ENCODE measurements around the gene PRPF40B.
A peak's percentile ranks its signal among the peaks of the same experiment; 100 is the strongest.
"Not testable (repeated sequence)": the region's sequence is repeated elsewhere in the genome, so short reads cannot be mapped to it uniquely, and the experiment has no call there.

PRPF40B gene

DNA sequence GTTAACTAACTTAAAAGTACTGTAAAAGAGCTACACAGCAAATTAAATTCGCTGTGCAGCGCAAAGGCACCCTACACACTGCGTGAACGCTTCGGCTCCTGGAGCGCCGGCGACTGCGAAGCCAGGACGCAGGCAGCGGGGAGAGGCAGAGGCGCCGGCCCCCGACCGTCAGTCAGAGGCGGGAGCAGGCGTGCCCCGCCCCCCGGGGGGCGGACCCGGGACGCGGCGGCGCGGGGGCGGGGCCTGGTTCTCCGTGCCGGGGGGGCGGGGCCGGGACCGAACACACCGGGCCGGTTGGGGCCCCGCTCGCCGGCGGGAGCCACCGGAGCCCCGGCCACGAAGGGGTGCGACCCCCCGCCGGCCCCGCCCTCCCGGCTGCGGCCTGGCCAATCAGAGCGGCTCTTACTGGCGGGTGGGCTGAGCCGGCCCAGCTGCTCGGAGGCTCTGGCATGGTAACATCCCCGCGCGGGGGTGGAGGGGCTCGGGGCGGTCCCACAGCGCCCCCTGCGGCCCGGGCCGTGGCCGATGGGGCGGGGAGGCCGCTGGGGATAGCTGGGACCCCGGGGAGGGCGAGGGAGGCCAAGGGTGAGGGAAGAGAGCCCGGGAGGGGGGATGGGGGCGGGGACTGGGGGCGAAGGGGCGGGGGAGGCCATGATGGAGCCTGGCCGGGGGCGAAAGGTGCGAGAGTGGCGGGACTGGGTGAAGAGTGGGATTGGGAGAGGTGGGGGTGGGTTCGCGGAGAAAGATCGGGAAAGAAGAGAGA lies at the start of gene PRPF40B:
TSS of gene PRPF40B (plus strand) at position 420 of the 763 bp plus-strand sequence. CDS start at position 450, 30 bp downstream.
- DNase-seq = peak; percentile 78

DNA sequence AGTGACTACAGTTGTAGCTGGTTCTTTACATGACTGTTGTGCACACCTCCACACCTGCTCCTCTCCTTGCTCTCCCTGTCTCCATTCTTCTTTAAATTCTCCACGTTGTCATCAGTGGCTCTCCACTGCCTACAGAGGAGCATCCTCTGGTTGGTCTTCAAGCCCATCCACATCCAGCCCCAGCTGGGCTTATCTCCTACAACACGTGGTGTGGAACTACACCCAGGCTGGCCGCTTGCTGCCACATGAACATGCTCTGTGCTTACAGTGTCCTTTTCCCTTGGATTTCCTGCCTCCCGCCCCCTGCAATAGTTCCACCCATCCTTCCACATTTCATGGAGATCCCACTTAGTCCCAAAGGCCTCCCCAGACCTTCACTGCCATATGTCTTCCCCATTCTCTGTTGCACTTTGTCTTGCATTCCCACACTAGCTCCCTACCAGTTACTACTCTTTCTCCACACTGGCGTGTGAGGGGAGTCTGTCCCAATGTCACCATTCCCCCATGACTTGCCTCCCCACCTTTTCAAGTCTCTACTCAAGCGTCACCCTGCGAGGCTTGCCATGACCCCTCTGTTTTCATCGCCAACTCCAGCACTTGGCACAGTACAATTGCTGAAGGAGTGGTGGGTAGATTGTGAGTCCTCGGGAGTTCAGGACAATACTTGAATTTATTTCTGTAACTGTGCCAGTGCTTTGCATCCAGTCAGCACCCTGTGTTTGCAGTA lies 45.6 kb upstream of the PRPF40B start:
- DNase-seq = no peak

DNA sequence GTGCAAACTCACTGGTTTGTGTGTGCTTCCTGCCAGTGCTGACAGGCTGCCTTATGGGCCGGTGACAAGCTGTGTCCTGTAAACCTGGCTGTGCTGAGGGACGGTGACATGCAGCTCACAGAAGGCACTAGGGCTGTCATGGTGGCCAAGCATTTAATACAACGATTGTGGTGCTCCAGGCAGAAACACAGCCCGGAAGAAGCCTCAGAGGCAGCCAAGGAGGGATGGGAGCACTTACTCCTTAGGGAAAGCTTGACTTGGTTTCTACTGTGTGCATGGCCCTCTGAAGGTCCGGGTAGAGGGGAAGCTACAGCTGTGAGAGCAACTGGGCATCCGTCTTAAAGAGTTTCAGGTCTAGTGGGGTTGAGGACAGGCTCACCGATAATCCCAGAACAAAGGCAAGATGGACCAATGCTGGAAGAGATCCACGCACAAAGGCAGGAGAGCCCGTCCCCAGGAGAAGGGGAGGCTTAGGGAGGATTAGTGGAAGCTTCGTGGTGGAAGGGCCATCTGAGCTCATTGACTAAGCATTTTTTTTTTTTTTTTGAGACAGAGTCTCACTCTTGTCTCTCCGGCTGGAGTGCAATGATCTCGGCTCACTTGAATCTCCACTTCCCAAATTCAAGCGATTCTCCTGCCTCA lies 44.8 kb upstream of the PRPF40B start:
- no peak for DNase-seq

DNA sequence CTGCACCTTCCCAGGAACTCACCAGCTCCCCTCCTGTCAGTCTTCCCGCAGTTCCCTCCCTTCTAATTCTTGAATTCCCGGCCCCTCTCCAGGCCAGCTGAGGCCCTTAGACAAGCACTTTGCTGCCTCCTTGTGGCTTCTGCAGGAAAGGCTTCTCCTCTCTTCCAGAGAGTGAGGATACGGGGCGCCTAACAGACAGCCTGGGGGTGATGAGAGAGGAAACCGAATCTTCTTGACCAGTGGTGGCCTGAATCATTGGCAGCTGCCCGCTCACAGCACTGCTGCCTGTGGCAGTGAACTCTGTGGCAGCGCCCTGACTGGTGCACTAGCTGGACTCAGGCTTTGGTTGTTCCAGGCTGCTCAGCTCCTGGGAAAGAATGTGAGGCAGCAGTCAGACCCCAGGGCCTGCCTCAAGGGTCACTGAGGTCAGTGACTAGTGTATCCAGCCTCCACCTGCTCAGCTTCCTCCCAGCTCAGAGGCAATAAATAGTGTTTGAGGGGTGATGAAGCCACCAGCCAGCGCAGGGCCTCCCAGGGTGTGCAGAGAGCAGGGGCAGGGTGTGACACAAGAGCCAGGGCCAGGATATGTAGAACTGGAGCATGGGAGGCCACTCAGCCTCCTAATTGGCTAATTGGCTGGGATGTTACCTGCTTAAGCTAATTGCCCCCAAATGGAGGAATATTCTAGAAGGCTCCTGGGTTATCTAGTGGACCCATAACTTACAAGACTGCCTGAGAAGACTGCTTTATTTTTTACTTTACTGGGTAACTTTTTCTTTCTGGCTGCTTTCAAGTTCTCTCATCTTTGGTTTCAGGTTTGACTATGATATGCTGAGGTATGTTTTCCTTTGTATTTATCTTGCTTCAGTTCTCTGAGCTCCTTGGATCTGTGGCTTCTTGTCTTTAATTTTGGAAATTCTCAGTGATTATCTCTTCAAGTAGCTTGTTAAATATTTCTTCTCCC lies 42.5 kb upstream of the PRPF40B start:
- peak; percentile 75 for DNase-seq

DNA sequence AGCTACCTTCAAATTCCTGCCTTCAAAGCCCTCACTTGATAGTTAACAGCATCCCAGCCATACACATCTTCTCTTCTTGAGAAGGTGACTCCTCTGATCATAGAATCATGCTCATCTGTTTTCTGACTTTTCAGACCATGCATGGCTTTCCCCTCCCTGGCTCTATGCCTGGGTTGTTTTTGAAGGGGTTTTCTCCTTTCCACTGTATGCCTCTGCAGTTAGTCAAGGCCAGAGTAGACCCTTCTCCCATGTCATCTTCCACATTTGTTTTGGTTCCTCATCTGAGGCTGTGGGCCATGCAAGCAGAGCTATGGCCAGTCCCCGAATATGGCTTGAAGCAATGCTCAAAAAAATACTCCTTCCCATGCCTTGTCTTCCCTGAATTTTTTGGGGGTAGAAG lies 41.2 kb upstream of the PRPF40B start:
- DNase-seq = no peak

DNA sequence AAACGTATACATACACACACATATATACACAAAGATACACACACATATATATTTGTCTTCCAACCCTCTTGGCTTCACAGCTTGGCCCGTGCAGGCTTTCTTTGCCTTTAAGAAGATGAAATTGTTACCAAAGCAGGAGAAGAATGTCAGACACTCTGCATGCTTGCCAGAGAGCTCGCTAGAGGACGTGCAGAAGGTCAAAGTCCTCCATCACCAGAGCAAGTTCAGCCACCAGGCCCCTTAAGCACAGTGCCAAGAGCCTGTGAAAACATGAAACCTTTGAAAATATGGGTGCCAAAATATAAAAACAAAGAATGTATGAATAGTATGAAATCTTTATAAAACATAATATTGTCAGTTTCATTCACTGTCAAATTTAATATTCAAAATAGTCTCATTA lies 40.5 kb upstream of the PRPF40B start:
- no peak for DNase-seq

DNA sequence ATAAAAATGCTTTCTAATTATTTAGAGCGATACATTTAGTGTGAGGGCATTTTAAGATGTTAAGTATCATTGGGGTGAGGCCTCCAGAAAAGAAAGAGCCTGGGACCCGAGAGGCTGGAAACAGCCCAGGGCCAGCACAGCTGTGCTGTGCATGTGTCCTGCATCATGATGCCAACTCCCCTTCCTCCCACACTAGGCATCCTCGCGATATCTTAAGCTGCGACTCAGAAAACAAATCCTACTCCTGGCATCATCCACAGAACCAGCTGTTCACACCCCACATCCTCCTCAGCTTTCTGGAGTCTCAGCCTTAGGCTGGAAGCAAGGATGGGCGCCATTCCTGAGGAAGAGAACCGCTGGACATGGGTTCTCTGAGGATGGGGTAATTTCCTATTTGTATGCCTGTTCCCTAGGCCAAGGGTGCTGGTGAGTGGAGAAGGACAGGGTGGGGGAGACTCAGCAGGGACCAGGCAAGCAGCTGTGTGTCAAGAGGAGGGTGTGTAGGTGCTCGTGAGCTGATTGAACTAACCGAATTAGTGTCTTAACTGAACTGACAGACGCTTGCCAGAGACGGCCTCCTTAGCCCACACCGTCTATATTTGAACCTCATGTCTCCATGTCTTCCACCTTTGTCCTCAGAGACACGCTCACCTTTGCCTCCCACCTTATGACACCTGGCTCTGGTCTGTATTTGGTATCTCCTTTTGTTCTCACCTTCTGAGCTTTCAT lies 39.8 kb upstream of the PRPF40B start:
- peak; percentile 13 for DNase-seq

DNA sequence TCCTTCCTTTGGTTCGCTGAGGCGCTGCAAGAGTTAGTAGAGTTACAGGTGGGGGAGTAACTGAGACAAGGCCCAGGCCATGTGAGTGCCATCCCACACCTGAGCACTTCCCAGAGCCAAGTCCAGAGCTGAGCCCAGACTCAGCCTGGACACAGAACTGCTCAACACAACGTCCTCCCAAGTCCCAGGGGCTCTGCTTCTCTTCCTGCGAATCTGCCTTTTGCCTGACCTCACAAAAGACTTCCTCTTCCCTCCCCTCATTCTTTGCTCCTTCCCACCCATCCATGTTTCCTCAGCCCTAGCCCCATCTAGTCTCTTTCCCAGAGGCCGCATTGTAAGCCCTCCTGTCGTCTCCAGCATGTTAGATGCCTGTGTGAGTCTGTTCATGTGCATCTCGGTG lies 38.8 kb upstream of the PRPF40B start:
- DNase-seq = no peak

DNA sequence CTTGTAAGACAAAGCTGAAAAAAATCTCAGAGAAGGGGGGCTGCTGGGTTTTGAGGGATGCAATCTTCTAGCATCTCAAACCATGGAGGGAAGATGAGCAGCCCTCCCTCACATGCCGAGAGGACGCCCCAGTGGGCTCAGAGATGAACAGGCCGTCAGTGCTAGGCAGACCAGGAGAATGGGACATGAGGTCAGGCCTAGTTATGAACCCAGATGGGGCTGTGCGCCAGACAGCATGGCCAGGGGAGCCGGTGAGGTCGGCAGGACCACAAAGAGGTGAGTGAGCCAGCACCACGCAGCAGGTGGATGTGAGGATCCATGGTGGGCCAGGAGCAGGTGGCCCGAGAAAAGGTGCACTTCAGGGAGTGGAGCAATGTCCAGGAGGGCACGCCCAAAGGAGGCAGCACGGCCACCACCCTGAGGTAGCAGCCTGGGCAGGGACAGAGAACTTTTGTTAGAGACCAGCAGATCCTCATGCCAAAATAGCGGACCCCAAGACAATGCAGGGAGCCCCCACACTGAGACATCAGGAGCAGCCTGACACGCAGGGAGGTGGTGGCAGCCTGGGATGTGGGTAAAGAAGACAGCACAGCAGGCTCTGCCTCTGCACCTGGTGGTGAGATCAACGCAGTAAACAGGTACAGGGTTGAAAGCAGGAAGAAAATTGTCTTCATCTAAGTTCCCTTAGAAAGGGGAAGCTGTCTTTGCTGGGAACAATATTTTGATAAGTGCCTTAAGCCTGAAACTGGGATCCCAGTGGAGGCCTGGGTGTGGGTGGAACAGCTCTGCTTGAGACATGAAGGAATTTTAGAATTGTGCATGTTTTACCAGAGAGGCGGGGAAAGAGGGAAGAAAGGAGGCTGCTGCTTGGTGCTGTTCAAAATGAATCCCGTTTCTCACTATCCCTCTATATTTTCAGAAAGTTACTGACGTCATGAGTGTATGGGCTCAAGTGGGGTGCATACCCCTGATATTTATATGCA lies 37.6 kb upstream of the PRPF40B start:
- DNase-seq = no peak

DNA sequence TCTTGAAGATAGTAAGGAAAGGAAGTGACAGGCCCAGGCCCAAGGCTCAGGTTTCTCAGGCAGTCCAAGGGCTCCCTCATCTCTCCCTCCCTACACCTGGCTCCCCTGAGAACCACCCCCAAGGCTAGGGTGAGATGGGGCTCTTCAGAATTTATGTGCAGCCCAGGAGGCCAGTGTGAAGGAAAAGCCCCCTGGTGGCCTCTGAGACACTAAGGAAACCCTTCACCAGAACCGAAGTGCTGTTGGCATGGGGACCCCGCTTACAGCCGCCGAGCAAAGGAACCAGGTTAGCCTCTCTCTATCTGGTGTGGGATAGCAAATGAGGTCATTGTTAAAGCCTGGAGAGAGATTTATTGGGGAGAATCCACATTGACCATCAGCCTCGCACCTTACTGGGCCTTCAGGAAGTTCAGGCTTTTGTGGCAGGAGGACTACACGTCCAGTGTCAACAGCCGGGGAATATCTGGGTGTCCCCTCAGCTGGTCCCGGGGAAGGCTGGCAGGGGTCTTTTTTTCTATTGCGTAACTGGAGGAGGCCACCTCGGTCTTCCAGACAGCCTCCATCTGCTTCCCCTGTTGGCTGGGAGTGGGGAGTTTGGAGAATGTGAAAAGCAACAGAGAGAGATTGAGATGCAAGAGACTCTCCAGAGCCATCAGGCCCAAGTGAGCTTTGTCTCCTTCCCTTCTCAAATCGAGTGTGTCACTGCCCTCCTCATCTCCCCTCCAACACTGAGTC lies 36.0 kb upstream of the PRPF40B start:
- no peak for DNase-seq

DNA sequence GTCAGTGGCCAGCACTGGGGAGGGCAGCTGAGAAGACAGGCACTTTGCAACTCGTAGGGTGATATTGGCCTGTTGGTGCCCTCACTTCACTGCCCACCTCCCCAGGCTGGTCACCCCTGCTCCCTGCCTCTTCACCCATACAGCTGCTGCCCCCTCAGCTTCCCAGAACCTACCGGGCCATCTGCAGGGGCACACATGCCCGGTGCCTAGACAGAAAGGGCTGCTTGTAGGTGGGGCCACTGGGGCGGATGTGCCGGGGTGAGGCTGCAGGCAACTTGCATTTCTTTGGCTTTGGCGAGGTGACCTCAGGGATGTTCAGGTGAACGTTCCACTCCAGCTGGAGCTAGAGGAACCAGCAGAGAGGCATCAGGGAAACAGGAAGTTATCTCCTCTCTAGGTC lies 35.1 kb upstream of the PRPF40B start:
- no peak for DNase-seq

DNA sequence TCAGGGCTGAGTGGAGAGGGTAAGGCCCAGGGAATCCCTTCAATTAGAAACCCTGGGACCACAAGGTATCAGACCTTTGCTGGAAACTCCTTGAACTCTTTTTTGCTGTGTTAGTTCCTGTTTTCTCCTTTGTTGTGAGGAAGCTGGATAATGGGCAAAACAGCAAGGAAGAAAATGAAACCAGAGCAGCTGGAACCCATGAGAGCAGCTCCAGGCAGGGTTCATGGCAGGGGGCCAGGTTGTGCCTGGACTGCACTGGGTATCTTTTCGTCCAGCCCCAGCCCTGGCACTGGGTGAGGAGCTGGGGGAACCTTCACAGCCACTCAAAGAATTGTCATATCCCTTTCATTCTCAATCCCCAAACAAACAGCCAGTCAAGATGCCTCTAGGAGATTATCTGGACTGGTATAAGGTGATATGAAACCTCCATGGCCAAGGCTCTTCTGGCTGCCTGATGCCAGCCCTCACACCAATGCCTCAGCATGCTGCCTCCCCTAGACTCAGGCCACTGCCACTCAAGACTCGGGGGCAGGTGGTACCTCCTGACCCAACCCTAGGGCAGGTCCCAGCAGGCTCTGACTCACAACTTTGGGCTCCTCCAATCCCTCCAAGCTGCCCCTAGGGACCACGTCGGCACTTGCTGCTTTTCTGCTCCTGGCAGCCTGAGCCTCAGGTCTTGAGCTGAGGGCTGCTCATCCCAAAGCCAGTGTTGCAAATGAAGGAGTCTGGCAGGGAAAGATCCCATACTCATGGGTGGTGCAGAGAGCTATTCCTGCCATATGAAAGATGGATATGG lies 34.4 kb upstream of the PRPF40B start:
- DNase-seq = no peak

DNA sequence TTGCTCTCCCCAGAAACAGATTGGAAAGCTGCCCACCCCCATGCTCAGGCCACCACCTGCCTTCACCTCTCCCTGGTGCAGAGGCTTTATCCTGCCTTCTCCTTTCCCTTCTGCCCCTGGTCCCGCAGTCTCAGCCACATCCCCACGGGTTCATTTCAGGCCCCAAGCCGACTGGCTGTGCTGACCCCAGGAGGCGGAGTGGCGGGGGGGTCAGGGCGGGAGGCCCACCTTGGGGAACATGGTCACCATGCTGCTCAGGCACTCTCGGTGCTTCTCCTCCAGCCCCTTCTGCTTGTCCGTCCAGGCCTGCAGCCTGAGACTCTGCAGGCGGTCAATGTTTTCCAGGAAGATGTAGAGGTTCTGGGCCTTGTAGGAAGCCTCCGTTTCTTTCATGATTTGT lies 24.8 kb upstream of the PRPF40B start:
- DNase-seq = no peak

DNA sequence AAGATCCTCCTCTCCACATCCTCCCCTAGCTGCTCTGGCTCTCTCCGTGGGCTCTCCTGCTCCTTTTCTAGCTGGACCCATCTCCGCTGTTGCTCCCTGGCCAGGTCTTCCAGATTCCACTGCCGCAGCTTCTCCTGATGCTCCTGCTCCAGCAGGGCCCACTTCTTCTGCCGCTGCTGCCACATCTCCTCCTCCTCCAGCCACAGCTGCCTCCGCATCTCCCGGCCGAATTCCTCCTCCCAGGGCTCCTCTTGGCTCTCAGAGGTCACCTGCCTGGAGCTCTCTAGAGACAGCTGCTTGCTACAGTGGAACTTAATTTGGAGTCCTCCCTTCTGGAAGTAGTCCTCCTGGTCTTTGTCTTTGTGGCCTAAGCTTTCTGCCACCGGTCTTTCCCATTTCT lies 23.4 kb upstream of the PRPF40B start:
- DNase-seq = no peak

DNA sequence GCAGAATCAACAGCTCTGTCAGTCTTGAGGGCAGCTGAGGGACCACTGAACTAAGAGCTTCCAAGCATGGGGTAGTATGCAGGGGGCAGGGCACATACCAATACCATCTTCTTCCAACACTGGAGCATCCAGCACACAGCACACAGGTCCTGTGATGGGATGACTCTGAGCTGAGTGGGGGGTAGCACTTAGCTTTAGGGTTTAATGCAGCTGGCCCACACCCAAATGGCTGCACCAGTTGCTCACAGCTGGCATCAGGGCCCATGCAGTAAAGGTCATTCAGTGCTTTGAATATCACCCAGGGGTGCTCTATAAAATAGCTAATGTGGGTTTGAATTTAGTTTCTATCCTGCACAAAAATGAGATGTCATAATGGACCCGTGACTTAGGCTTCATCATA lies 19.6 kb upstream of the PRPF40B start:
- no peak for DNase-seq

DNA sequence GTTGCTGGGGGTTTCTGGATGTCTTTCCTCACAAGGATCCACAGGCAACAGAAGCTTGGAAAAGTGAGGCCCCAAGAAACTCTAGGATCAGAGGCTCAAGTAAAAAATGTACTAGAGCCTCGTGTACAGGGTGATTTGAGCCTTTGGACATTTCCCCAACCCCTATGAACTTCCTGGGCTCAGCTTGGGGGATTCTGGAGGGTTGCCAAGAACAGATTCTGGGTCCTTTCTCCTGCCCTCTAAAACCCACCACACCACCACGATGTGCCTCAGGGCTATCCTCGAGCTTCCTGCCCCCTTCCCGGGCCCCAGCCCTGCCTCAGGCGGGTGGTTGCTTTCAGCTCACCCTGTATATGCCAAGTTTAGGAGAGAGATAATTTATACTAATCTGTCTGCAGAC lies 18.5 kb upstream of the PRPF40B start:
- no peak for DNase-seq

DNA sequence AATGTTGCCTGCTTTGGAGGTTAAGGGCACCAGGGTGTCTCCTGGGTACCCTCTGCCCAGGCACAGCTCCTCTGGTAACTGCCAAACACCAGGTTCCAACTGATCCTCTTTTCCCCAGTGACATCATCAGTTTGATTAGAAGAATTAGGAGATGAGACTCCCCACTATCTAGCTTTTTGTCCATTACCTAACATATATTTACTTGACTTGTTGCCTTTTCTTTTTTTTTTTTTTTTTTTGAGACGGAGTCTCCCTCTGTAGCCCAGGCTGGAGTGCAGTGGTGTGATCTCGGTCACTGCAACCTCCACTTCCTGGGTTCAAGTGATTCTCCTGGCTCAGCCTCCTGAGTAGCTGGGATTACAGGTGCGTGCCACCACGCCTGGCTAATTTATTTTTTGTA lies 17.8 kb upstream of the PRPF40B start, which contains the start of gene FAM186B:
TSS of gene FAM186B (minus strand) at position 101 of the 400 bp plus-strand sequence. CDS start 162 bp downstream, outside the sequence.
- DNase-seq = not testable (repeated sequence)

DNA sequence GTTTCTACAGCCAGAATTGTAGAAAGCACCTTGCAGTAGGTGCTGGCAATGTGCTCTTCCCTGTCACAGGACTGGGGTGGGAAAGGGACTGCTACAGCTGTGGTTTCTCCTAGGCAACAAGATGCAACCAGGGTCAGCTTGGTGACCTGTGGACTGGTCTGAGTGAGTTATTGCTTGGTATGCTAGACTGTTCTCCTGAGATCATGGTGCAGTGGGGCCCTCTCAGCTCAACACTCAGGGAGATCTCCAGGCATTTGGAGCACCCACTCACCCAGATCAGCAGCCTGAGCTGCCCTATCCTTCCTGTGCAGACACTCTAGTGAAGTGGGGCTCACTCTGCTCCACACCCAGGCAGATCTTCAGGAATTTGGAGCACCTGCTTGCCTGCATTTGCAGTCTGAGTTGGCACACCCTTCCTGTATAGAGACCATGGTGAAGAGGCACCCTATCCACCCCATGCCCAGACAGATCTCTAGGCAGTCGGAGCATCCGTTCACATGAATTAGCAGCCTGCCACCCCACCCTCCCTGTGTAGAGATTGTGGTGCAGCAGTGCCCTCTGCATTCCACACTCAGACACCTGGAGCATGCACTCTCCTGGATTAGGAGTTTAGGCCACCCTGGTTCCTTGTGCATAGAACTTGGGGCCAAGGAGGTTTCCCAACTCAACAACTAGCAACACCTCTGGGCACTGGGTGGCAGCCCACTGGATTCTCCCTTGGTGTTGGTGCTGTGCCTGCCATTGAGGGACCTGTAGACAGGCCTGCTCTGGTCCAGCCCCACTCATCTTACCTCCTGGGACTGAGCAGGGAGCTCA lies 14.1 kb upstream of the PRPF40B start:
- DNase-seq = no peak

All from fibroblast of upper back skin (primary cell).